Myocyte (in vitro differentiated cells): ENCODE data around the gene ZNHIT2. TPM values are rescaled to one million over a fixed set of nuclear protein-coding genes. Genes with fewer than 3 reads are reported as not detected.
"Not testable (repeated sequence)": the region's sequence is repeated elsewhere in the genome, so short reads cannot be mapped to it uniquely, and the experiment has no call there.

Experiments
- DNase-seq: peaks from one replicate; pipeline ENCODE4 v3.0.0-alpha.2; 2012; ENCODE audit warnings: low read depth
- polyA plus RNA-seq: library from polyadenylated mRNA; unstranded; fragments of >200 nt; gene quantifications from one replicate; pipeline ENCODE4 v1.2.1, GENCODE V29; 2012; ENCODE audit warnings: missing spikeins
- total RNA-seq: library from RNA; depleted of rRNA; stranded (reverse); fragments of >200 nt; gene quantifications from 2 replicates; pipeline ENCODE4 v1.2.3, GENCODE V29; 2014

ZNHIT2 gene
- 13.4 and 18.3 TPM in 2 replicates for total RNA-seq
- polyA plus RNA-seq = 10.4 TPM

- DNase-seq = peak; percentile 99
These were observed at the start of gene ZNHIT2 for GRCh38 chr11:65117206-65118096. Gene ZNHIT2 (minus strand): TSS chr11:65117701. CDS start chr11:65117653, 48 bp downstream.

DNA sequence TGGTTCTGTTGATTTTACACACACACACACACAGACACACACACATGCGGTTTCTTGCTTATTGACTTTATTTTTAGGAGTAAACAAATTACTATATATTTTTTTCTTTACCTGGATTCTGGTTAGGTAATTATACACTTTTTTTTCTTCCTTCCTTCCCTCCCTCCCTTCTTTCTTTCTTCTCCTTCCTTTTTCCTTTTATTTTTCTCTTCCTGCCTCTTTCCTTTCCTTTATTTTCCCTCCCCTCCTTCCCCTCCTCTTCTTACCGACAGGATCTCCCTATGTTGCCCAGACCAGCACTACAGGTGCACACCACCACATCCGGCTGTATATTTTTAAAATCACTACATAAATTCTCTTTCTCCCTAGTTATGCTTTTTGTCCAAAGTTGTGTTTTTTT, 49.4 kb upstream of the ZNHIT2 start:
- DNase-seq = no peak

DNA sequence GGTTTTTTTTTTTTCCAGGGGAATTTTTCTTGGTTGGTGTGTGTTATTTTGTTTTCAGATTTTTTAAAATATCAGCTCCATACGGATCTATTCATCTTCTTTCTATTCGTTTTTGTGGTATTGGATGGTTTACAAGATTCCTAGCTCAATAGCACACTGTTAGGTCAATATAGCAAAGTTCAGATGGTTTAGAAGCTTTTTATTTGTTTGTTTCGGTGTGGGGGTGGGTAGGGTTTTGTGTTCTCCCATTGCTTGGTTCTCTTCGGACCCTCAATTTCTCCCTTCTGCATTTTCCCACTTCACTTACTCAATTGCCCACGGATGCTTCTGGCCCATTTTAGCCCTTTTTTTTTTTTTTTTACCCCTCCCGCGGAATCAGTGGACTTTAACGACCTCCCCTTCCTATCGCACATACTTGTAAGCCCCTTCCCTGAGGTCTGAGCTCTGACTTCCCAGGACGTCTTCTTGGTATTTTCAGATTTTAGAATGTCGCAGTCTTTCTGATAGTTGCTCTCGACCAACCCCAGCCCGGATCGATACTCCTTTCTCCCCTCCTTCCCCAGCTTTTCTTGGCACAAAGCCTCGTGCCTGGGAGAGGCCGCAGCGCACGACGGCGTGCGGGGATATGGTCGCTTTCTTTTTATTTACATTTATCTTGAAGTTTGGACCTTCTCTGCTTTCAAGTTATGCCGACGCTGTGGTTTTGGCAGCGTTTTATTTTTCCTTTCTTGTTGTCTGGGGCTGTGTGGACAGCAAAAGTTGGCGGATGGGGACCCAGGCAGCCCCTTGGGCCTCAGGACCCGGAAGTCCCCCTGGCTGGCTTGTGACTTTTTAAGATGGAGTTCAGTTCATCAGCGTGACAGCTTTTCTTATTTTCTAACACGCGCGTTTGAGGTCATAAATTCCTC, 48.2 kb upstream of the ZNHIT2 start:
- DNase-seq = no peak

DNA sequence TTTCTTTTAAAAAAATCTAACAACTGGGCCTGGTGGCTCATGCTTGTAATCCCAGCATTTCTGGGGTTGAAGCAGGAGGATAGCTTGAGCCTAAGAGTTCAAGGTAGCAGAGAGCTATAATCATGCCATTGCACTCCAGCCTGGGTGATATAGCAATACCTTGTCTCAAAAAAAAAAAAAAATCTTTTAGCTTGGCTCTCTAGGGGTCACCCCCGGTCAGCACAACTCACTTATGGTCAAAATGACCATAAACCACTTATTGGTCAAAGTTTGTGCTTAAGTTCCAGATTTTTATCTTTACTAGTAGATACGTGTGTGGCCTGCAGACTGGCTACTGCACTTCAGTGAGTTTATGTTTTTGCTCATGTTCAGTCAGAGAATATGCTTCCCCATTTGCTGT, 46.2 kb upstream of the ZNHIT2 start:
- no peak for DNase-seq

- DNase-seq = no peak
These were observed 43.1 kb upstream of the ZNHIT2 start for GRCh38 chr11:65160643-65161042.

DNA sequence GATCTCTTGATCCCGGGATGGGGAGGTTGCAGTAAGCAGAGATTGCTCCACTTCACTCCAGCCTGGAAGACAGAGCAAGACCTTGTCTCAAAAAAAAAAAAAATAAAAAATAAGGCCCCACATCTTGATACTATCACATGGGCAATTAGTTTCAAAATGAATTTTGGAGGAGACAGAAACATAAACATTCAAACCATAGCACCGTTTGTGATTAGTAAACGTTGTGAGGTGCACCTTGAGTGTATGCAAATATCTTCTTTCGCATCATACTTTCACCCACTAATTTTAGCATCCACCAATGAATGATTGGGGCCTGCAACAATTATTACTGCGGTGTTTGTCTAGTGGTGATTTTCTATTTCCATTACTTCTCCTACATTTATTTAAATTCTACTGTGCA, 41.5 kb upstream of the ZNHIT2 start:
- no peak for DNase-seq

- no peak for DNase-seq
These were observed 39.8 kb upstream of the ZNHIT2 start for GRCh38 chr11:65157336-65157735.

DNA sequence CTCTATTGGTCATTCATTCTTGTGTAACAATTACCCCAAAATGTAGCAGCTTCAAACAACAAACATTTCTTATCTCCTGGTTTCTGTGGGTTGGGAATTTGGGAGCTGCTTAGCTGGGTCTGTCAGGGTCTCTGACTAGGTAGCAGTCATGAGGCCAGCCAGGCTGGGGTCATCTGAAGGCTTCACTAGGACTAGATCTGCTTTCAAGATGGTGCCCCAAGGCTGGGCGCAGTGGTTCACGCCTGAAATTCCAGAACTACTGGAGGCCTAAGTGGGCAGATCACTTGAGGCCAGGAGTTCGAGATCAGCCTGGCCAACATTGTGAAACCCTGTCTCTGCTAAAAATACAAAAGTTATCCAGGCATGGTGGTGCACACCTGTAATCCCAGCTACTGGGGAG, 39.4 kb upstream of the ZNHIT2 start:
- DNase-seq = no peak

DNA sequence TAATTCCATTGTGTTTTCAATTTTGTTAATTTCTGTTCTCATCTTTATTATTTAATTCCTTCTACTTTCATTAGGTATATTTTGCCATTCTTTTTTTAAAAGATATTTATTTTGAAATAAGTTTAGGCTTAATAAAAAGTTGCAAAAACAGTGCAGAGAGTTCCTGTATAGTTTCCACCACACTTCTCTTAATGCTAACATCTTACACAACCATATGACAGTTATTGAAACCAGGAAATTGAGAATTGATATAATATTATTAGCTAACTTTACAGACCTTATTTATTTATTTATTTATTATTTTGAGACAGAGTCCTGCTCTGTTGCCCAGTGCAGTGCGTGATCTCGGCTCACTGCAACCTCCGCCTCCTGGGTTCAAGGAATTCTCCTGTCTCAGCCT, 38.8 kb upstream of the ZNHIT2 start:
- DNase-seq = no peak

- DNase-seq = no peak
These were observed 34.6 kb upstream of the ZNHIT2 start for GRCh38 chr11:65152122-65152521.

GRCh38 chr11:65151331-65151899, 33.9 kb upstream of the ZNHIT2 start:
- no peak for DNase-seq

- DNase-seq = peak; percentile 99
These were observed 33.2 kb upstream of the ZNHIT2 start for GRCh38 chr11:65150509-65151299.

DNA sequence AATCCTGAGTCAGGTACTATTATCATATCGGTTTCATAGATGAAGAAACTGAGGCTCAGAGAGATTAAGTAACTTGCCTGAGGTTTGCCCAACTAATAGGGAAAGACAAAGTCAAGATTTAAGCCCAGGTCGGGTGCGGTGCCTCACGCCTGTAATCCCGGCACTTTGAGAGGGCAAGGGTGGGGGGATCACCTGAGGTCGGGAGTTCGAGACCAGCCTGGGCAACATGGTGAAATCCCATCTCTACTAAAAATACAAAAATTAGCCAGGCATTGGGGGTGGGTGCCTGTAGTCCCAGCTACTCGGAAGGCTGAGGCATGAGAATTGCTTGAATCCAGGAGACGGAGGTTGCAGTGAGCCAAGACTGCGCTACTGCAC, 32.6 kb upstream of the ZNHIT2 start:
- DNase-seq = not testable (repeated sequence)

DNA sequence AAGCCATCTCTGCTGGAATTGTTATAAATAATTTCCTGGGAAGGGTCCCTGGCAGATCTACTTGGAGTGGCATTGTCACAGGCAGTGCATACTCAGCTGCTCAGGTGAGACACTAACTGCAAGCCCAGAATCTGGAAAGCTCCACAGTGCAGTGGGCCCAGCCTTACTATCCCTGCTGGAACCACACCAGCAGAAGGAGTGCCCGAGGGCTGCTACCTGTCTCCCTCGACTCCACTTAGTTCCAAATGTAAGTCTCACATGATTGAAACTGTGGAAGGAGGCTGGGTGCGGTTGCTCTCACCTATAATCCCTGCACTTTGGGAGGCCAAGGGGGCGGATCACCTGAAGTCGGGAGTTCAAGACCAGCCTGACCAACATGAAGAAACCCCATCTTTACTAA, 31.2 kb upstream of the ZNHIT2 start:
- no peak for DNase-seq

DNA sequence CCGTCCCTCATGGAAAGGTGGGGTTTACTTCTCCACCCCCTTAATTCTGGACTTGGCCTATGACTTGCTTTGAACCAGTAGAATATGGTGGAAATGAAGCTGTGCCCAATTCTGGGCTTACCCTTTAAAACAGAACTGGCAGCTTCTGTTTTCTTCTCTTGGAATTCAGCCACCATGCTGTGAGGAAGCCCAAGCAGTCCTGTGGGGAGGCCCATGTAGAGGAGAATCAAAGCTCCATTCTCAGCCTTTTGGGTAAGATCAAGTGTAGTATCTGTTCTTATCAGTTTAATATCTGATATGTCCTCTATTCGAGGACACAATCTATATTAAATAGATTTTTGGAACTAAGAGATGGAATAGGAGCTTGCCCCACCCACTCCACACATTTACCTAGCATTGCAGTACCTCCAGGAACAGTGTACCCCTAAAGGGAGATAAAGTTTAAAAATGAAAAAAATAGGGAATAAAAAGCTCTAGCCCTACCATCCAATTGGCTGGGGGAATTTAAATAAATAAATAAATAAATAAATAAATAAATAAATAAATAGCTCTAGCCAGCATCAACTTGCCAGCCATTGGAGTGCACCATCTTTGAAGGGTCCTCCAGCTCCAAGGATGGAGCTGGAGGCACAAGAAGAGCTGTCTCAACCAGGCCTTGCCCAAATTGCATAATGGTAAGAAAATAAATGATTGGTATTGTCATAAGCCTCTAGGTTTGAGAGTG, 30.0 kb upstream of the ZNHIT2 start:
- no peak for DNase-seq

DNA sequence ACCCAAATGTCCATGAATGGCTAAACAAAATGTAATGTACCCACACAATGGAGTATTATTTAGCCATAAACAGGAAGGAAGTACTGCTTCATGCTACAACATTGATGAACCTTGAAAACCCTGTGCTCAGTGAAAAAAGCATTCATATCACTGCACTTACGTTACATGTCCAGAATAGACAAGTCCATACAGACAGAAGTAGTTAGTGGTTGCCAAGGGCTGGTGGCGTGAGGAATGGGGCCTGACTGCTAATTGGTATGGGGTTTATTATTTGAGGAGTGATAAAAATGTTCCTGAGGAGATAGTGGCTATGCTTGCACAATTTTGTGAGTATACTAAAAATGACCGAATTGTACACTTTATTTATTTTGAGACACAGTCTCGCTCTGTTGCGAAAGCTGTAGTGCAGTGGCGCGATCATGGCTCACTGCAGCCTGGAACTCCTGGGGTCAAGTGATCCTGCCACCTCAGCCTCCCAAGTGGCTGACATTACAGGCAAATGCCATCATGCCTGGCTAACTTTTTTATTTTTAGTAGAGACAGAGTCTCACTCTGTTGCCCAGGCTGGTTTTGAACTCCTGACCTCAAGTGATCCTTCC, 24.5 kb upstream of the ZNHIT2 start:
- no peak for DNase-seq

DNA sequence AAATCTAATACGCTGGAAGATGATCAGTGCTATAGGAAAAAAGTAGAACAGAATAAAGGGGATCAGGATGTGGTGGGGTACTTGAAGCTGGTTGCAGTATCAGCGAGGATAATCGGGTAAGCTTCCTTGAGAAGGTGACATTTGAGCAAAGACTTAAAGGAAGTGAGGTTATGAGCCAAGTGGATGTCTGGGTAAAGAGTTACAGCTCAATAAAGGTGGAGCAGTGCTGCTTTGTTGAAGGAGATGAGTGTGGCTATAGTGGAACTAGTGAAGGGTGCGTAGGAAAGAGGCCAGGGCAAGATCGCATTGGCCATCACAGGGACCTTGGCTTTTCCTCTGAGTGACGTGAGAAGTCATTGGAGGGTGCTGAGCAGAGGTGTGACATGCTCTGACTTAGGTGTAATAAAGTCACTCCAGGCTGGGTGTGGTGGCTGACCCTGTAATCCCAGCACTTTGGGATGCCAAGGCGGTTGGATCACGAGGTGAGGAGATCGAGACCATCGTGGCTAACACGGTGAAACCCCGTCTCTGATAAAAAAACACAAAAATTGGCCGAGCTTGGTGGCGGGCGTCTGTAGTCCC, 19.1 kb upstream of the ZNHIT2 start:
- no peak for DNase-seq

DNA sequence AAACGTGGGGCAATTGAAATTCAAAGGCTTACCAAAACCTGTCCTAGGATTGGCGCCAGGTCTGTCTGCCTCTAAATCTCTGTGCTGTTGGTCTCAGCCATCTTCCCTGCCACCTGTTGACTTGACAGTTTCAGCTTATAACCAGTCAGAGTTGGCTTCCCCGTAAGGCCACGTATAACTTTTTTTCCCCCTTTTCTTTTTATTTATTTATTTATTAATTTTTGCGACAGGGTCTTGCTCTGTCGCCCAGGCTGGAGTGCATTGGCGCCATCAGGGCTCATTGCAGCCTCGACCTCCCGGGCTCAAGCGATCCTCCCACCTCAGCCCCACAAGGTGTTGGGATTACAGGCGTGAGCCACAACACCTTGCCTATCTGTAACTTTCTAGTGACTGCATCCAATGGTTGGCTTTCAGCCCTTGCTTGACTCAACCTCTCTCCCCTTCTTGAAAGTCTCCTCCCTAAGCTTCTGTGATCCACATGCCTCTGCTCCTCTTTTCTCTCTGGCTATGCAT, 18.2 kb upstream of the ZNHIT2 start:
- DNase-seq = no peak

DNA sequence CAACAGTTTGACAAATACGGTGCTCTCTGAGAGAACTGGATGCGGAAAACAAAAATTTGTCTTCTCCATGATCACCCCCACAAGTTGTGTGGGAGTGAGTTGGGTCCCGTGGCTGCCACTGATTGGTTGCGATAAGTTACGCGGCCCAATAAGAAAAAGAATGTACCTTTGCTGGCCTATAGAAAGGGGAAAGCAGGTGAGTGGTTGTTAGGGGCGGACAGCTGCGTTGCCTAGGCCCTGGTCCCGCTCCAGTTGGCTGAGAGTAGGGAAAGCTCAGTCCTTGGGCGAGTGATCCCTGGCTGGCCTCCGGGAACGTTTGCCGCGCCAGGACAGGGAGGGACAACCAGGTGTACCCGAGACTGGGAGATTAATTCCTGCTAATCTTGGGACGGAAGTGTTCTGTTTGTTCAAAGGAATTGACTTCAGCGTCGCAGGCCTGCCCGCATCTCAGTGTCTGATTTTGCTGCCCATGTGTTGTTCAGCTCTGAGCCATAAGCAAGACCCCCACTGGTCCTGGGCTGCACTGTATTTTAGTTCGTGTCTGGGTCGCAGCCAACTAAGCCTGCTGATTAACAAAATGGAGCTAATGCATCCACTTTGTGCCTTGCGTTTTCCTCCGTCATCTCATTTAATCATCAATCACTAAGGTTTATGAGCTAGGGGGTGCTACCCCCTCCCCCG, 17.6 kb upstream of the ZNHIT2 start:
- DNase-seq = peak; percentile 97
